Common myeloid progenitor, CD34-positive (primary cell): Measurements from ENCODE around the gene TMEM242.

Source experiments
- CTCF ChIA-PET: fragments of 350-600 bp; sonication (Branson Sonifier 250); formaldehyde crosslinking; loops from one replicate; lab custom pipeline; 2021; ENCODE audit warnings: antibody characterized with exemption; lab: Charles Lee
- POLR2A ChIA-PET: fragments of 350-600 bp; sonication (Branson Sonifier 250); formaldehyde crosslinking; loops from one replicate; lab custom pipeline; 2021; ENCODE audit warnings: antibody characterized with exemption; lab: Charles Lee
- DNase-seq, 3 donors: peaks; one replicate each; pipeline versions ENCODE4 v3.0.0 to v3.0.0-alpha.2; 2013
- H3K27ac ChIP-seq, 2 experiments: 1 replicate in 1 of 2; 2 replicates in 1 of 2; pipeline ENCODE4 v1.7.0; 2013; ENCODE audit warnings: inconsistent platforms in 2 of 2, low read length in 2 of 2, mild to moderate bottlenecking in 2 of 2, low read depth in 1 of 2, moderate library complexity in 1 of 2; ENCODE audit not compliant: severe bottlenecking in 2 of 2, insufficient read depth in 1 of 2, poor library complexity in 1 of 2
- H3K27me3 ChIP-seq, 5 experiments: replicated peaks in 2 of 5; 1 replicate in 3 of 5; 2 replicates in 2 of 5; pipeline versions ENCODE4 v1.6.1 to v1.7.0; 2013; ENCODE audit warnings: low read length in 4 of 5, mild to moderate bottlenecking in 2 of 5, moderate library complexity in 2 of 5, inconsistent platforms in 1 of 5; ENCODE audit not compliant: insufficient read depth in 5 of 5, control insufficient read depth in 4 of 5
- H3K36me3 ChIP-seq, 4 experiments: 1 replicate in 2 of 4; 2 replicates in 2 of 4; pipeline versions ENCODE4 v1.6.1 to v1.7.0; 2013; ENCODE audit warnings: low read length in 3 of 4, control low read depth in 1 of 4, mild to moderate bottlenecking in 1 of 4; ENCODE audit not compliant: control insufficient read depth in 4 of 4, insufficient read depth in 4 of 4
- H3K4me1 ChIP-seq, 4 experiments: 1 replicate in 3 of 4; 2 replicates in 1 of 4; pipeline versions ENCODE4 v1.6.1 to v1.7.1; 2013; ENCODE audit warnings: low read length in 3 of 4, mild to moderate bottlenecking in 3 of 4, control low read depth in 1 of 4, inconsistent platforms in 1 of 4, moderate library complexity in 1 of 4; ENCODE audit not compliant: control insufficient read depth in 4 of 4, insufficient read depth in 4 of 4; ENCODE audit errors: control extremely low read depth in 1 of 4
- H3K4me3 ChIP-seq, 7 experiments: 1 replicate in 4 of 7; 2 replicates in 3 of 7; pipeline versions ENCODE4 v1.5.1 to v1.7.0; 2013; ENCODE audit warnings: mild to moderate bottlenecking in 7 of 7, low read length in 6 of 7, moderate library complexity in 6 of 7, inconsistent platforms in 2 of 7, low read depth in 2 of 7, control low read depth in 1 of 7; ENCODE audit not compliant: insufficient read depth in 4 of 7, control insufficient read depth in 1 of 7; ENCODE audit errors: extremely low read depth in 1 of 7
- H3K9me3 ChIP-seq, 5 experiments: 1 replicate in 4 of 5; 2 replicates in 1 of 5; pipeline versions ENCODE4 v1.6.1 to v1.7.1; 2013; ENCODE audit warnings: low read length in 4 of 5, mild to moderate bottlenecking in 2 of 5, inconsistent platforms in 1 of 5, low read depth in 1 of 5, moderate library complexity in 1 of 5; ENCODE audit not compliant: control insufficient read depth in 4 of 5, insufficient read depth in 2 of 5; ENCODE audit errors: control extremely low read depth in 1 of 5
- WGBS: methylation state at CpG from one replicate; pipeline ENCODE4 v1.1.5; 2013; ENCODE audit not compliant: insufficient coverage; 5-methylcytosine and 5-hydroxymethylcytosine counted together

Gene TMEM242

GRCh38 chr6:157326979-157327378 is 3.7 kb upstream of the TMEM242 start:
- H3K27ac ChIP-seq = no peak overlapping the region
- WGBS = 67% methylated on average over 5 of the region's 6 CpGs

GRCh38 chr6:157325069-157325805 is 1.9 kb upstream of the TMEM242 start:
- Histone ChIP-seq H3K4me3 (no peak overlapping the region), H3K27ac (no peak overlapping the region), H3K4me1 (peaks cover 8 to 19% (median 11%) of the 10 kb centered on the region in 4 experiments), H3K9me3 (no peaks in the 10 kb centered on the region), H3K36me3 (peaks cover 0 to 10% (median 4%) of the 10 kb centered on the region in 4 experiments), H3K27me3 (peaks cover 0 to 5% (median 0%) of the 10 kb centered on the region in 5 experiments)
- POLR2A ChIA-PET = no interaction called here
- DNase-seq = no peak
- CTCF ChIA-PET = interaction anchor here (1.1 to 5.9 kb wide), 5 partner anchors 8 to 288 kb away, joined by 3 to 71 read pairs (median 13); no protein-coding TSS in a partner anchor
- WGBS = 93% methylated on average over 6 of the region's 9 CpGs

More at GRCh38 chr6:157326979-157327378, 3.7 kb upstream of the TMEM242 start:
- H3K36me3 ChIP-seq = peaks cover 0 to under 1% (median 0%) of the 10 kb centered on the region in 4 experiments
- no peak overlapping the region for H3K4me3 ChIP-seq
- POLR2A ChIA-PET = no interaction called here
- H3K9me3 ChIP-seq = no peaks in the 10 kb centered on the region
- peaks cover 0 to 5% (median 0%) of the 10 kb centered on the region in 5 experiments for H3K27me3 ChIP-seq
- no peak for DNase-seq
- peaks cover 8 to 19% (median 11%) of the 10 kb centered on the region in 4 experiments for H3K4me1 ChIP-seq
- CTCF ChIA-PET = interaction anchor here (1.1 to 5.9 kb wide), 4 partner anchors 8 to 53 kb away, joined by 3 to 71 read pairs (median 6); no protein-coding TSS in a partner anchor

GRCh38 chr6:157323966-157324300 is 614 bp upstream of the TMEM242 start:
- ChIA-PET POLR2A (interaction anchor here (1.4 kb wide), 1 partner anchor 13 kb away, joined by 5 read pairs; no protein-coding TSS in a partner anchor), CTCF (interaction anchor here (0.6 to 5.9 kb wide), 7 partner anchors 9 to 645 kb away, joined by 3 to 71 read pairs (median 3); no protein-coding TSS in a partner anchor)
- H3K4me1 ChIP-seq = peaks cover 8 to 19% (median 11%) of the 10 kb centered on the region in 4 experiments
- no peaks in the 10 kb centered on the region for H3K9me3 ChIP-seq
- peaks cover 0 to 3% (median 0%) of the 10 kb centered on the region in 5 experiments for H3K27me3 ChIP-seq
- 0% methylated on average over 20 of the region's 20 CpGs for WGBS
- DNase-seq = peak in 1 of 3 donors; percentile 57
- H3K27ac ChIP-seq = peak overlapping the region; percentile 82 to 91
- H3K4me3 ChIP-seq = peak overlapping the region; percentile 78 to 97 (median 96)
- peaks cover 0 to 13% (median 6%) of the 10 kb centered on the region in 4 experiments for H3K36me3 ChIP-seq

- Histone ChIP-seq H3K27ac (peak overlapping the region; percentile 82 to 91), H3K27me3 (peaks cover 0 to 3% (median 0%) of the 10 kb centered on the region in 5 experiments), H3K4me3 (peak overlapping the region; percentile 78 to 97 (median 96)), H3K36me3 (peaks cover 7 to 18% (median 13%) of the 10 kb centered on the region in 4 experiments), H3K4me1 (peaks cover 8 to 19% (median 11%) of the 10 kb centered on the region in 4 experiments), H3K9me3 (no peaks in the 10 kb centered on the region)
- DNase-seq = peak in 1 of 3 donors; percentile 91
- POLR2A ChIA-PET = interaction anchor here (0.6 to 1.4 kb wide), 2 partner anchors 14 to 70 kb away, joined by 3 to 5 read pairs; no protein-coding TSS in a partner anchor
- 0% methylated on average over 8 of the region's 21 CpGs for WGBS
- CTCF ChIA-PET = interaction anchor here (0.5 to 5.9 kb wide), 5 partner anchors 13 to 292 kb away, joined by 3 to 71 read pairs (median 3); no protein-coding TSS in a partner anchor
Observed at GRCh38 chr6:157322792-157323254, 496 bp downstream of the TMEM242 start.

- DNase-seq = peak; percentile 84 to 96 (median 94)
- peak overlapping the region; percentile 23 to 82 for H3K27ac ChIP-seq
- no peaks in the 10 kb centered on the region for H3K9me3 ChIP-seq
- 8% methylated on average over 4 of the region's 6 CpGs for WGBS
- ChIA-PET POLR2A (no interaction called here), CTCF (interaction anchor here (0.6 to 3.1 kb wide), 10 partner anchors 9 to 556 kb away, joined by 3 to 22 read pairs (median 4); no protein-coding TSS in a partner anchor)
- H3K4me3 ChIP-seq = peak overlapping the region in 3 of 7 experiments; percentile 11 to 45 (median 27)
- no peaks in the 10 kb centered on the region for H3K27me3 ChIP-seq
- H3K36me3 ChIP-seq = peaks cover 13 to 39% (median 33%) of the 10 kb centered on the region in 4 experiments
- peaks cover 0 to 20% (median 8%) of the 10 kb centered on the region in 4 experiments for H3K4me1 ChIP-seq
Observed at GRCh38 chr6:157316871-157317814, 6.2 kb downstream of the TMEM242 start.

GRCh38 chr6:157314705-157315321 is 8.5 kb downstream of the TMEM242 start:
- CTCF ChIA-PET = interaction anchor here (0.8 to 3.1 kb wide), 26 partner anchors 10 to 733 kb away, joined by 3 to 22 read pairs (median 4); partner anchors contain the start of gene TMEM242
- Histone ChIP-seq H3K9me3 (no peaks in the 10 kb centered on the region), H3K36me3 (peaks cover 10 to 38% (median 33%) of the 10 kb centered on the region in 4 experiments), H3K27me3 (no peaks in the 10 kb centered on the region), H3K4me1 (peaks cover 0 to 20% (median 8%) of the 10 kb centered on the region in 4 experiments), H3K27ac (no peak overlapping the region), H3K4me3 (no peak overlapping the region)
- WGBS = 34% methylated on average over 5 of the region's 7 CpGs
- POLR2A ChIA-PET = interaction anchor here (0.6 to 1.0 kb wide), 2 partner anchors 270 to 299 kb away, joined by 3 read pairs; no protein-coding TSS in a partner anchor
- peak; percentile 82 to 89 (median 88) for DNase-seq
